ENCODE data around the gene PNKD. TPM values are rescaled to one million over a fixed set of nuclear protein-coding genes. Genes with fewer than 3 reads are reported as not detected.

Gene PNKD
- total and polyA plus RNA-seq, 2 donors (not counting 1 experiment from before 2014, with no cell fraction given), result 27.7 to 29.1 TPM

- TF ChIP-seq CTCF (conservative IDR thresholded peaks at IDR 0.05 in 1 of 2, IDR thresholded peaks at IDR 0.05 in 1 of 2; ENCODE audit: low read depth in 1 of 2, low read length in 2 of 2) (no peak), EZH2 (IDR thresholded peaks at IDR 0.05; ENCODE audit: low read length, missing control alignments) (no peak)
- H3K4me3 ChIP-seq (replicated peaks in 1 of 4; ENCODE audit: control extremely low read depth in 1 of 4, insufficient read depth in 1 of 4, low read depth in 3 of 4, low read length in 4 of 4), result no peak overlapping the region
- H3K4me1 ChIP-seq (ENCODE audit: control insufficient read depth, extremely low read depth, insufficient read depth, low read length), result no peaks in the 10 kb centered on the region
- H3K27ac ChIP-seq (ENCODE audit: insufficient read depth, low read length), result no peak overlapping the region
- H3K4me2 ChIP-seq (ENCODE audit: extremely low read depth, insufficient read depth, low read length), result no peak overlapping the region
- H3K27me3 ChIP-seq (ENCODE audit: control insufficient read depth, insufficient read depth, low read length), result no peaks in the 10 kb centered on the region
- no peak overlapping the region for H2AFZ ChIP-seq (ENCODE audit: low read length)
- no peaks in the 10 kb centered on the region for H3K36me3 ChIP-seq (ENCODE audit: control insufficient read depth, insufficient read depth, low read length)
- H4K20me1 ChIP-seq (ENCODE audit: control insufficient read depth, extremely low read depth, insufficient read depth, low read length), result no peaks in the 10 kb centered on the region
- no peaks in the 10 kb centered on the region for H3K9me3 ChIP-seq (ENCODE audit: control insufficient read depth, insufficient read depth, low read depth, low read length)
- H3K9ac ChIP-seq (ENCODE audit: insufficient read depth, low read length), result no peak overlapping the region
- no peaks in the 10 kb centered on the region for H3K79me2 ChIP-seq (ENCODE audit: control insufficient read depth, insufficient read depth, low read length)
- no peak for DNase-seq (ENCODE audit: low read depth in 2 of 2)
Measured at GRCh38 chr2:218315397-218315796, 45.1 kb downstream of the PNKD start.

- no peak overlapping the region for H3K4me2 ChIP-seq (ENCODE audit: extremely low read depth, insufficient read depth, low read length)
Measured at GRCh38 chr2:218317303-218317630, 46.9 kb downstream of the PNKD start.

GRCh38 chr2:218317835-218318234 lies 47.5 kb downstream of the PNKD start:
- H3K9ac ChIP-seq (ENCODE audit: insufficient read depth, low read length), result no peak overlapping the region
- H3K9me3 ChIP-seq (ENCODE audit: control insufficient read depth, insufficient read depth, low read depth, low read length), result no peaks in the 10 kb centered on the region
- H3K79me2 ChIP-seq (ENCODE audit: control insufficient read depth, insufficient read depth, low read length), result no peaks in the 10 kb centered on the region
- no peak overlapping the region for H3K4me2 ChIP-seq (ENCODE audit: extremely low read depth, insufficient read depth, low read length)
- peaks cover 5% of the 10 kb centered on the region for H3K4me1 ChIP-seq (ENCODE audit: control insufficient read depth, extremely low read depth, insufficient read depth, low read length)
- DNase-seq (ENCODE audit: low read depth in 2 of 2), result no peak
- H3K4me3 ChIP-seq (replicated peaks in 1 of 4; ENCODE audit: control extremely low read depth in 1 of 4, insufficient read depth in 1 of 4, low read depth in 3 of 4, low read length in 4 of 4), result no peak overlapping the region
- H2AFZ ChIP-seq (ENCODE audit: low read length), result no peak overlapping the region
- H4K20me1 ChIP-seq (ENCODE audit: control insufficient read depth, extremely low read depth, insufficient read depth, low read length), result no peaks in the 10 kb centered on the region
- TF ChIP-seq EZH2 (IDR thresholded peaks at IDR 0.05; ENCODE audit: low read length, missing control alignments), result no peak
- no peak for TF ChIP-seq CTCF (conservative IDR thresholded peaks at IDR 0.05 in 1 of 2, IDR thresholded peaks at IDR 0.05 in 1 of 2; ENCODE audit: low read depth in 1 of 2, low read length in 2 of 2)
- H3K27me3 ChIP-seq (ENCODE audit: control insufficient read depth, insufficient read depth, low read length), result no peaks in the 10 kb centered on the region
- H3K27ac ChIP-seq (ENCODE audit: insufficient read depth, low read length), result no peak overlapping the region
- no peaks in the 10 kb centered on the region for H3K36me3 ChIP-seq (ENCODE audit: control insufficient read depth, insufficient read depth, low read length)

More at GRCh38 chr2:218317303-218317630, 46.9 kb downstream of the PNKD start:
- Histone ChIP-seq H3K4me3 (replicated peaks in 1 of 4; ENCODE audit: control extremely low read depth in 1 of 4, insufficient read depth in 1 of 4, low read depth in 3 of 4, low read length in 4 of 4) (no peak overlapping the region), H3K79me2 (ENCODE audit: control insufficient read depth, insufficient read depth, low read length) (no peaks in the 10 kb centered on the region), H3K36me3 (ENCODE audit: control insufficient read depth, insufficient read depth, low read length) (no peaks in the 10 kb centered on the region), H3K9ac (ENCODE audit: insufficient read depth, low read length) (no peak overlapping the region), H3K4me1 (ENCODE audit: control insufficient read depth, extremely low read depth, insufficient read depth, low read length) (peaks cover under 1% of the 10 kb centered on the region), H4K20me1 (ENCODE audit: control insufficient read depth, extremely low read depth, insufficient read depth, low read length) (no peaks in the 10 kb centered on the region), H2AFZ (ENCODE audit: low read length) (no peak overlapping the region), H3K9me3 (ENCODE audit: control insufficient read depth, insufficient read depth, low read depth, low read length) (no peaks in the 10 kb centered on the region), H3K27ac (ENCODE audit: insufficient read depth, low read length) (no peak overlapping the region), H3K27me3 (ENCODE audit: control insufficient read depth, insufficient read depth, low read length) (no peaks in the 10 kb centered on the region)
- no peak for TF ChIP-seq CTCF (conservative IDR thresholded peaks at IDR 0.05 in 1 of 2, IDR thresholded peaks at IDR 0.05 in 1 of 2; ENCODE audit: low read depth in 1 of 2, low read length in 2 of 2)
- TF ChIP-seq EZH2 (IDR thresholded peaks at IDR 0.05; ENCODE audit: low read length, missing control alignments), result no peak
- DNase-seq (ENCODE audit: low read depth in 2 of 2), result no peak
